ENCODE measurements around the gene C10orf90.
A peak's percentile ranks its signal among the peaks of the same experiment; 100 is the strongest.

Gene C10orf90

DNA sequence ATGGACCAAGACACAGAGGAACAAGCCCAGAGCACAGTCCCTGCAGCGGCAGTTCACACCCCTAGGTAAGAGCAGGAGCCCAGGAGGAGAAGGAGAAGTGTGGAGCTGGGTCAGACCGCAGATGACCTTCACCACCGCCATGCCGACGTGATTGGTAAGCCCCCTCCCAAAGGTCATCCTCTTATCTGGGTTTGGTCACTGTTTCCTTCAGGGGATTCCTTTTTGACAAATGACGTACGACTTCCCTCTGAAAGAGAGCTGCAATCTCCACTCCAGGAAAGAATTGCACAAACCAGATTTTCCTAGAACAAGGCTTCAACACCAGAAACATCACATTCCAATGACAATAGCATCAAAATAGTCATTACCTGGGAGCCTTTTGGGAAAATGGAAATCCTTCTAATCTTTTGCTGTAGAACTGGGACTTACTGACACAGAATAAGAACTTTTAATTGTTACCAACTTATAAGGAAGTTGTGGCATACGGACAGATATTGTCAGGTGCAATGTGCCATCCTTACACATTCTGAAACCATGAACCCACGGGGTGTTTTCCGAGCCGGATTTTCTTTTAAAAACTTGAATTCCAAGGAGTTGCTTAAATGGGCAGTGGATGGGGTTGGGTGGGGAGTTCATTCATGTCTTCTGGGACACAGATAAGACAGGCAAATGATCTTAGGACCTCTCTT, 261.4 kb downstream of the C10orf90 start:
- TF ChIP-seq, protein P1, sequence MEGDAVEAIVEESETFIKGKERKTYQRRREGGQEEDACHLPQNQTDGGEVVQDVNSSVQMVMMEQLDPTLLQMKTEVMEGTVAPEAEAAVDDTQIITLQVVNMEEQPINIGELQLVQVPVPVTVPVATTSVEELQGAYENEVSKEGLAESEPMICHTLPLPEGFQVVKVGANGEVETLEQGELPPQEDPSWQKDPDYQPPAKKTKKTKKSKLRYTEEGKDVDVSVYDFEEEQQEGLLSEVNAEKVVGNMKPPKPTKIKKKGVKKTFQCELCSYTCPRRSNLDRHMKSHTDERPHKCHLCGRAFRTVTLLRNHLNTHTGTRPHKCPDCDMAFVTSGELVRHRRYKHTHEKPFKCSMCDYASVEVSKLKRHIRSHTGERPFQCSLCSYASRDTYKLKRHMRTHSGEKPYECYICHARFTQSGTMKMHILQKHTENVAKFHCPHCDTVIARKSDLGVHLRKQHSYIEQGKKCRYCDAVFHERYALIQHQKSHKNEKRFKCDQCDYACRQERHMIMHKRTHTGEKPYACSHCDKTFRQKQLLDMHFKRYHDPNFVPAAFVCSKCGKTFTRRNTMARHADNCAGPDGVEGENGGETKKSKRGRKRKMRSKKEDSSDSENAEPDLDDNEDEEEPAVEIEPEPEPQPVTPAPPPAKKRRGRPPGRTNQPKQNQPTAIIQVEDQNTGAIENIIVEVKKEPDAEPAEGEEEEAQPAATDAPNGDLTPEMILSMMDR (IDR thresholded peaks at IDR 0.05; ENCODE audit: insufficient read depth, low read depth, low read length, missing control alignments): no peak
- H3K4me3 ChIP-seq (ENCODE audit: low read length): no peak overlapping the region
- no peak for DNase-seq (ENCODE audit: low read depth)

DNA sequence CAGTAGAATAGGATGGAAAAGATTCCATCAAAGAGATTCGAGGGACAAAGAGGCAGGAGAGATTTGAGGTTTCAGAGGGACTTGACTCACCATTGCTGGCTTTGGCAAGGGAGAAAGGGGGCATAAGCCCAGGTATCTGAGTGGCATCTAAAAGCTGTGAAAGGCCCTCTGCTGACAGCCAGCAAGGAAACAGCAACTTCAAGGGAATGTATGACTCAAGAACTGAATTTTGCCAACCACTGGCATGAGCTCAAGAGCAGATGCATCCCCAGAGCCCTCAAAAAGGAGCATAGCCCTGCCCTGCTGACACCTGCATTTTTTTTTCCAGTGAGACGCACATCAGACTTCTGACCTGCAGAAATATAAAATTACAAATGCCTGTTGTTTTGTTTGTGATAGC, 262.7 kb downstream of the C10orf90 start:
- no peak overlapping the region for H3K4me3 ChIP-seq (ENCODE audit: low read length)
- DNase-seq (ENCODE audit: low read depth): peak; percentile 40
- TF ChIP-seq, protein P1 (IDR thresholded peaks at IDR 0.05; ENCODE audit: insufficient read depth, low read depth, low read length, missing control alignments): no peak

DNA sequence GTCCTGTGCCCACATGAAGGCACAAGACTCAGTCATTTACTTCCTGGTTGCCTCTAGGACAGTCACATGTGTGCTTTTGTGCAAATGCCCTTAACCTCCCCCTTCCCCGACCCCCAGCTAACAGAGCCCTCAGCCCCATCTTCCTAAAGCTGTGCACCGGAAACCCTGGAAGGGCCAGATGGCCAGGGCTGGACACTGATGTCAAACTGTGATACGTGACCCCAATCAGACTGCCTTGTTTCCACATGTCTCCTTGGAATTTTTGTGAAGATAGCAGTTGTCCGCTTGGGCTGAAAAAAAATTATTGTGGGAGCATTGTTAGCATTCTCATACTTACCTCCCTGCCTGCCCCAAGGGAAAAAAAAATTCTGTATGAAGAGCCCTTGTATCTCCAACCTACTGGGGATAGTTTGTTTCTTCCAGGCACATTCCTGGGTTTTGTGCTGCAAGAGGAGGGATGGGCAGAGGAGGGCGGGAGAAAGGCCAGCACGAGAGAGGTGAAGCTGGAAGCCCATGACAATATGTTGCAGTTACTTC, 265.2 kb downstream of the C10orf90 start:
- H3K4me3 ChIP-seq (ENCODE audit: low read length): no peak overlapping the region
- DNase-seq (ENCODE audit: low read depth): no peak
- TF ChIP-seq, protein P1 (IDR thresholded peaks at IDR 0.05; ENCODE audit: insufficient read depth, low read depth, low read length, missing control alignments): no peak

DNA sequence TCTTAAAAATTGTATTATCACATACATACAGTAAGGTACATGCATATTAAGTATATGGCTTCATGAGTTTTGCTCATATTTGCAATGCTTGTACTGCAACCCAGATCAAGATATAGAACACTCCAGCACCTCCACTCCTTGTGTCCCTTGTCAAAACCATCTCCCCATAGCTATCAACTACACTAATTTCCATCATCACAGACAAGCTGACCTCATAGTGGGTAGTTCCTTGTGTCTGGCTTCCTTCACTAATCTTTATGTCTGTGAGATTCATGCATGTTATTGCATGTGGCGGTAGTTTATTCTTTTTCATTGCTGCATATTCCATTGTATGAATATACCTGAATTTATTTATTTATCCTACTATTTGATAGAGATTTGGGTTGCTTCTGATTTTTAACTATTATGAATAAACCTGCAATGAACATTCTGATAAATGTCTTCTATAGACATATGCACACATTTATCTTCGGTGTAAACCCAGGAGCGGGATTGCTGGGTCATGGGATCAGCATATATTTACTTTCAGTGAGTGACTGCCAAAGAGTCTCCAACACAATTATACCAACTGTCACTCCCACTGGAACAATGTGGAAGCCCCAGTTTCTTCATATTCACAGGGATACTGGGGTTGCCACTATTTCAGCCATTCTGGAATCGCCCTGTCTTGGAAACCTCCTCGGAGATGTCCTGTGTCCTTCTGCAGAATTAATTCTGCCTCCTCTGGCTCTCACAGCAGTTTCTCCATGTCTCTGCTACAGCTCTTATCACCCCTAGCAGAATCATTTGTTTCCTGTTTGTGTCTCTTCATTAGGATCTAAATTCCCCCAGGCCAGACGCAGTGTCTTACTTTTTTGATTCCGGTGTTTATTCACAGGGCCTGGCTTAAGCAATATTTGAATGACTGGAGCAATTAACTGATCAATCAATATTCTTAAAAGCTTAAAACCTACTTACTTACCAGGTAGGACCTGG, 267.5 kb downstream of the C10orf90 start:
- no peak for DNase-seq (ENCODE audit: low read depth)
- TF ChIP-seq, protein P1 (IDR thresholded peaks at IDR 0.05; ENCODE audit: insufficient read depth, low read depth, low read length, missing control alignments): no peak
- H3K4me3 ChIP-seq (ENCODE audit: low read length): no peak overlapping the region

DNA sequence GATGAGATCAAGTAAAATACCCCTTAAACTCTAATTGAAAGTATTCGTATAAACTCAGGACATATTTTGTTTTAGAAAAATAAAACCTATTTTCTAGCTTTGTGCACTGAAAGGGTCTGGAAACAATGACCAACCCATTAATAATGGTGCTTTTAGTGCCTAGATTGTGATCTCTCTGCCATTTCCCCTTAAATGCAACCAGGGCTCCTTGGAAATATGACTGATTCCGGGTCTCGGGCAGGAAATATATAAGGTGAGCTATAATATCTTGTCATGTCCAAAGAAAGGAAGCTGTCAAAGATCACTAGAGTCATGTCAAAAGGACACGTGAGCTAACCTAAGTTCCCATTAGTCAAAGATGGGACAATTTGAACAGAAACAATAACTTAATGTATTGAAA, 269.9 kb downstream of the C10orf90 start:
- TF ChIP-seq, protein P1 (IDR thresholded peaks at IDR 0.05; ENCODE audit: insufficient read depth, low read depth, low read length, missing control alignments): no peak
- H3K4me3 ChIP-seq (ENCODE audit: low read length): no peak overlapping the region
- no peak for DNase-seq (ENCODE audit: low read depth)

DNA sequence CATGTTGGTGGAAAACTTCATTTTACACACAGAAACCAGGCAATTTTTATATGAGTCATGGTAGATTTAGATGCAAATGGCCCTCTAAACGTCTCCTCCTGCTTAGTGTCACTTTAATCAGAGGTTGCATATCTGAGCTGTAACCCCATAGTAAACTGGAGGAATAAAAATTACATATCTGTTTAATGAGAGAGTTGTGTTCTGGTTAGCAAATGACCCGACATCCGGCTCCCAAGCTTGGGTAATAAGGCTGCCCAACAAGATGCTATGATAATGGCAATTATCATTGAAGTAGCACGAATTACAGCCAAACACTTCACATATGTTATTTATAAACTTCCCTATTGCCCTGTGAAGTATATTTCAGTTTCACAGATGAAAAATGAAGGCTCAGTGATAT, 271.6 kb downstream of the C10orf90 start:
- TF ChIP-seq, protein P1 (IDR thresholded peaks at IDR 0.05; ENCODE audit: insufficient read depth, low read depth, low read length, missing control alignments): no peak
- no peak for DNase-seq (ENCODE audit: low read depth)
- no peak overlapping the region for H3K4me3 ChIP-seq (ENCODE audit: low read length)

All from epithelial cell of esophagus (primary cell).